GM12875 (cell line): ENCODE measurements around the gene PDE1A.

ENCODE experiments used
- H3K4me3 ChIP-seq: one replicate; pipeline ENCODE4 v1.5.1; 2011; ENCODE audit warnings: low read depth, low read length, control low read depth
- TF ChIP-seq, protein P1 (sequence below): IDR thresholded peaks from 2 replicates; pipeline ENCODE4 v1.5.1; 2011; ENCODE audit warnings: low read depth, mild to moderate bottlenecking, control low read depth, inconsistent platforms, low read length, moderate library complexity, borderline replicate concordance; ENCODE audit not compliant: insufficient read depth

Gene PDE1A

DNA sequence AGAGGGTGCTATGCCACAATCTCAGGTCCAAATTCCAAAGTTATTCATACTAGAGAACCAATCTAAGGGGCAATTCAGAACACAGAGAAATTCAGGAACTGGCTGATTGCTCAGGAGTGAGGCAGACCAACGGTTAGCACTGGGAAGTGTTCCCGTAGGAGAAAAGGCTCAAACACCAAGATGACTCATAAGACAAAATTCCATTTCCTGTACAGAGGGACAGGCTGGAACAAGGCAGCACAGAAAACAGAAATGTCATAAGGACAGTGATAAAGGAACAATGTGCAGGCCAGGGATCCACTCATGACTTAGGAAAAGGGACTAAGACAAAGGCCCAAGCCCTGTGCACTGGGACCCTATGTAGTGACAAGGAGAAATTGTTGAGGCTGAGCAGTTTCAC is 54.2 kb downstream of the PDE1A start:
- H3K4me3 ChIP-seq, result no peak overlapping the region
- TF ChIP-seq, protein P1, sequence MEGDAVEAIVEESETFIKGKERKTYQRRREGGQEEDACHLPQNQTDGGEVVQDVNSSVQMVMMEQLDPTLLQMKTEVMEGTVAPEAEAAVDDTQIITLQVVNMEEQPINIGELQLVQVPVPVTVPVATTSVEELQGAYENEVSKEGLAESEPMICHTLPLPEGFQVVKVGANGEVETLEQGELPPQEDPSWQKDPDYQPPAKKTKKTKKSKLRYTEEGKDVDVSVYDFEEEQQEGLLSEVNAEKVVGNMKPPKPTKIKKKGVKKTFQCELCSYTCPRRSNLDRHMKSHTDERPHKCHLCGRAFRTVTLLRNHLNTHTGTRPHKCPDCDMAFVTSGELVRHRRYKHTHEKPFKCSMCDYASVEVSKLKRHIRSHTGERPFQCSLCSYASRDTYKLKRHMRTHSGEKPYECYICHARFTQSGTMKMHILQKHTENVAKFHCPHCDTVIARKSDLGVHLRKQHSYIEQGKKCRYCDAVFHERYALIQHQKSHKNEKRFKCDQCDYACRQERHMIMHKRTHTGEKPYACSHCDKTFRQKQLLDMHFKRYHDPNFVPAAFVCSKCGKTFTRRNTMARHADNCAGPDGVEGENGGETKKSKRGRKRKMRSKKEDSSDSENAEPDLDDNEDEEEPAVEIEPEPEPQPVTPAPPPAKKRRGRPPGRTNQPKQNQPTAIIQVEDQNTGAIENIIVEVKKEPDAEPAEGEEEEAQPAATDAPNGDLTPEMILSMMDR, result no peak

DNA sequence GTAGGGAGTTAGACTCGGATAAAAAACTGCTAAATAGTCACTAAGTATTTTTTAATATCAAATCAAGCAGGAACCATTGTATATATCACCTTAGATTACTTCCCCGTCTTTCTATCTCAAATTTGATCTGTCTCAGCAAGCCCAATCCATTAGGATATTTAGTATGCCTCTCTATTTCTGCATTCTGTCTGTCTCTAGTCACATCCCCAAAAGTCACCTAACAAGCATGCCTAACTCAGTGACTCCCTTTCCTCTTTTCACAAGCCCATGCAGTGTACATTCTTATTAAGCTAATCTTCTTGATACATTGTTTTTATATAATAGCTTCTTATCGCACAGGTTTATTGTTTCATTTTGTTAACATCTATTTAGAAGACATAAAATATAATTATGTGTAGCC is 57.8 kb downstream of the PDE1A start:
- TF ChIP-seq, protein P1, result no peak
- no peak overlapping the region for H3K4me3 ChIP-seq

DNA sequence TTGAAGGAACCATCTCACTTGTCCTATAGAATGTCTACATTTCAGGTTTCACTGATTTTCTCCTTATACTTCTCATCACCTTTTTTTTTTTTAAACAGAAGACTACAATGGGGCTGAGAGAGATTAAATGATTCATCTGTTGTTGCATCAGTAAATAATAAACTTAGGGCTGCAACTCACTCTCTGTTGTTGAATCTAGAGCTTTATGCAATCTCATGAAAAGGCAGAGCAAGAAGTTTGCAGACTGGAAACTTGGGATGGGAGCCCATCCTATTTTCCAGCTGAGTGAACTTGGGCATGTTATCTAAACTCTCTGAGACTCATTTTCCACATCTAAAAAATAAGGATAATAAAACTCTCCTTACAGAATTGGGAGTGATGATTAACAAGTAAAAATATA is 58.4 kb downstream of the PDE1A start:
- H3K4me3 ChIP-seq, result no peak overlapping the region
- TF ChIP-seq, protein P1, result no peak

- TF ChIP-seq, protein P1, result no peak
- no peak overlapping the region for H3K4me3 ChIP-seq
These were observed 59.4 kb downstream of the PDE1A start for GRCh38 chr2:182367401-182367800.

- H3K4me3 ChIP-seq, result no peak overlapping the region
- TF ChIP-seq, protein P1, result no peak
These were observed 60.2 kb downstream of the PDE1A start for GRCh38 chr2:182366628-182367027.

DNA sequence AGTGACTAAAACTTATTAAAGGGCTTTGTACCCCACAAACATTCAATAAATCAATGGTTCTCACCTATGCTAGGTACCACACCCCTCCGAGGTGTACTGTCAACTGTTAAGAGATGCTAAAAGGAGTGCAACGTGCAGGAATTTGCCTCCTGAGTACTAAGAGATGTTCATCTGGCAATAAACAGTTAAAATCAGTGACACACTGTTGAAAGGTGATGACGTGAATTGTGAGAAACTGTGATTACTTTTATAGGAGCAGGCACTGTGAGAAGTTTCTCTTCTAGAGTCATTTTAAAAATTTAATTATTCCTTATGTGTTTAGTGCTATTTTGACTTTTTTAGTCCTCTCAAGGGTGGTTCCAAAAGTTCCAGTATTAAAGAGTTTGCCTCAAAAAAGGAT is 61.0 kb downstream of the PDE1A start:
- TF ChIP-seq, protein P1, result no peak
- H3K4me3 ChIP-seq, result no peak overlapping the region

DNA sequence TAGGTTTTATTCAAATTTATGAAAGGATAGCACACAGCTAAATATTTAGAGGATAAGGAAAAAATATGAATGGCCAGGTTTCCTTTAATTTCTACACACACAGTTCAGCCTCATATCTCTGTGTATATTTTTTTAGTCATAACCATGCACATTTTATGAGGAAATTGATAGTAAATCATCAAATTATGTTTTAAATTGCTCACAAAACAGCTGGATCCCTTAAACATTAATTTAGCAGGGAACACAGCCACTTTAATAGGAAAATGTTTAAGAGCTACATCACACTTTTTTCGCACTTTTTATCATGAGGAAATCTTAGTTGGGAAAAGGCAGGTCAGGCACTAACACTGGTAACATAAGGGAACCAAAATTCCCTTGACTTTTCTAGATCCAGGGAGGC is 65.4 kb downstream of the PDE1A start:
- TF ChIP-seq, protein P1, result no peak
- H3K4me3 ChIP-seq, result no peak overlapping the region
